Stimulated activated CD4-positive, alpha-beta T cell treated with anti-CD3 and anti-CD28 coated beads, TNF-alpha, amount 100 ng/mL, for 1 hour (primary cell): ENCODE results near the gene RIF1.

Experiments
- DNase-seq, 3 donors: peaks; one replicate each; pipeline ENCODE4 v3.0.0-alpha.2; 2020; ENCODE audit warnings: low read depth in 3 of 3, low spot score in 1 of 3

Gene RIF1

DNA sequence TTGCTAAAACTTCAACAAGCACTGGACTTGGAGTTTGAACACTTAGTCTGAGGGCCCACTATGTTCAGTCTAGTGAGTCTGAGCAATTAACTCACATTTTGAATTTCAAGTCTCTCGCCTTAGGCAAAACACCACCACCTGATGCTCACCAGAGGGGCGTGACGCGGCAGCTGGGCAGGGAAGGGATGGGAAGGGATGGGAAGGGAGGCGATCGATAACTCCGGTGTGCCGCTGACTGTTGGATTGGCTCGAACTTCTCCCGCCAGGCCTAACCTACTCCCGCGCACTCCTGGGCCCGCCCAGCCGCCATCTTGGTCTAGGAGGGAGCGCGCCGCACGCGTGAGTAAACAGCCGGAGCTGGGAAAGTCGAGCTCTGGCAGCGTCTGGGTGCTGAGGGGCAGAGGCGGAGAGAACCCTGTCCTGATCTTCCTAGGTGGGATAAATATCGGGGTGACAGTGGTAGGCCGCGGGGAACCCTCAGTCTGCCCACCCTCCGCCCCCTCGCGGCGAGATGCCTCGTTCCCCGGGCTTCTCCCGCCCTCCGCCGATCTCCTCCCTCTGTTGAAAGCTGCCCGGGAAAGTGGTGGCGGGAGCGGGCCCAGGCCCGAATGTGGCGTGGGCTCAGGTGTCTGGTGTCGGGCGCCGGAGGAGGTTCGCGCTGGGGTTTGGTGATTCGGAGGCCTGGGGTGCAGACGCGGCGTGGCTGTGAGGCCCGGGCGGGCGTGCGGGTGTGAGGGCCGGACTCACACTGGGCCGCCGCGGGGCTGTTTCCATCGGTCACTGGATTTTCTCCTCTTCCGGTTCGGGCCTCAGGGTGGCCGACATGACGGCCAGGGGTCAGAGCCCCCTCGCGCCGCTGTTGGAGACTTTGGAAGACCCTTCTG, at the start of gene RIF1:
Gene RIF1 (plus strand): TSS at position 302 of the 884 bp plus-strand sequence. CDS start 522 bp downstream, at position 824.
- DNase-seq, result peak in 2 of 3 donors; percentile 58 to 67

GRCh38 chr2:151361674-151362370, 47.9 kb upstream of the RIF1 start:
- DNase-seq, result no peak

DNA sequence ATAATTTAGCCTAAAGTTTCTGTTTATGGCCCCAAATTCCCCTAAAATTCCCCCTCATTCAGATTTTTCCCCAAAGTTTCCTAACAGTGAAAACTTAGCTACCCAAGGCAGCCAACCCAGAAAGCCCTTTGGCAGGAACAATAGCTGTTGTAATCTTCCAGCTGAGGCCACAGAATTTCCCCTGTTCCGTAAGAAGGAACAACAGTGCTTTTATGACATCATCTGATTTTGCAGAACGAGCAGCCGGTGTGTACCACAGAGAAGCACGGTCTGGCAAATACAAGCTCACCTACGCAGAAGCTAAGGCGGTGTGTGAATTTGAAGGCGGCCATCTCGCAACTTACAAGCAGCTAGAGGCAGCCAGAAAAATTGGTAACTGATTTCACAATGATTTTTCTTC, 46.0 kb upstream of the RIF1 start:
- no peak for DNase-seq

DNA sequence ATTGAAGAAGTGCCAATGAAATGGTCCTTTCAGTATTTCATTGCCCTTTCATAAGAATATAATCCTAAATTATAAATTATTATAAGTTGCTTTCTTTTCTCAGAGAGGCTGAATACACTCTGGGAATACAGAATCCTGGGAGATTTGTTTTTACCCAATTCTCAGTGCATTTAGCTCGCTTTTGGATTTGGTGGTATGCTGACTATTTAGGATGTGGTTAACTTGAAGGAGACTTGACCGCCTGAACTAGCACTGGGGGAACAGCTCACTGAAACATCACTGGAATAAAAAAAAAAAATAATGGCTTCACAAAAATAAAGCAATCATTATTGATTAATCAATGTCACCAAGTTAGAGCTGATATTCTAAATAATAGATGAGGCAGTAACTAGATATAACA, 42.1 kb upstream of the RIF1 start:
- no peak for DNase-seq

DNA sequence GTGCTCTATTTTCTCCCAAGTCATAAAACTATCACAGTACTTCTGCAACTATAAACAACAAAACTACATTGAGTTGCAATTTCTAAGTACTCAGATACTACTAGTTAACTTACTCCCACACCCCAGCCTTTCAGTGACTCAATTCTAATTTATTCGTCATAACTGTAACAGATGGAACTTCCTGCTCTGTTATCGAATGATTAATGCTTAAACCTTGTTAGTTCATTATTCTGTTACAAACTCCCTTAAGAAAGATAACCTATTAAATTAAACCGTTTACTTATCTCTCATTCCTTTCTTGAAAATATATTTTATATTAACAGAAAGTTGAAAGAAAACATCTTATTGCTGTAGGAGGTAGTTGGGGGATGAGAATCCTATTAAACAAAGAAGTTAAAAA, 35.3 kb upstream of the RIF1 start:
- DNase-seq, result no peak

DNA sequence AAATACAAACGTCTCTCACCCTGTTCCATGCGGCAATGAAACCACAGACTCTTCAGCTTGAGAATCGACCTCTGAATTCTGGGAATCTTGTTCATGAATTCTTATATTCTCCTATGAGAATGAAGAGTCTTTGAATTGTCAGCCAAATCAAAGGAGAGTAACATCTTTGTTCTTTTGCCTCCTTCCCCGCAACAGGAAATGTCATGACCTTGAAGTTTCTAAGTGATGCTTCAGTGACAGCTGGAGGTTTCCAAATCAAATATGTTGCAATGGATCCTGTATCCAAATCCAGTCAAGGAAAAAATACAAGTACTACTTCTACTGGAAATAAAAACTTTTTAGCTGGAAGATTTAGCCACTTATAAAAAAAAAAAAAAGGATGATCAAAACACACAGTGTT, 30.5 kb upstream of the RIF1 start:
- no peak for DNase-seq

- DNase-seq, result no peak
Measured at GRCh38 chr2:151380580-151381235, 29.0 kb upstream of the RIF1 start.

DNA sequence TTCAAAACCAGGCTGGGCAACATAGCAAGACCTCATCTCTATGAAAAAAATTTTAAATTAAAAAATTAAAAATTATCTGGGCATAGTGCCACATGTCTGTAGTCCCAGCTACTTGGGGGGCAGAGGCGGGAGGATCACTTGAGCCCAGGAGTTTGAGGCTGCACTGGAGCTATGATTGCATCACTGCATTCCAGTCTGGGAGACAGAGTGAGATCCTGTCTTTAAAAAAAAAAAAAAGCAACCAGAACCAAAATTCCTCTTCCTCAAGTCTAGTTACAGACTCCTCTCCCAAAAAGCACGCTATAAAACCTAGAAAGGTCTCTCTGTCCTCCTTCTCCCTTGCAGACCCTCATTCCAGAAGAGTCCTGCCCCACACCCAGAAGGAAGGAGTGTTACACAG, 28.4 kb upstream of the RIF1 start:
- no peak for DNase-seq

DNA sequence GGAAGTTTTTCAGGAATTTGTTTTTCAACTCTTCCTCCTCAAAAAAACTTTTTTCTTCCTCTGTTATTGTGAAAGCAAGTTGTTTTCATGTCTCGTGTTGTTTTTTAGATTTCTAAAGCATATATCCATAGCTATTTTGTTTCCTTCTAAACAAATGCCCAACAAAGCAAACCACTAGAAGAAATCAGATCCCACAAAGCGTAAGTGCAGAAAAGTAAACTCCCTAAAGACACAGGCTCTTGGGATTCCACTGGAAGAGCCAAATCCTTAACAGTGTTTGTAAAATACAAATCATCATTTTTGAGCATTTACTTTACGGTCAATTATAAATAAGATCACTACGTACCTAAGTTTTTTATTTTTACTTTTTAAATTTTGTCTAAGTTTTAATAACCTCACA, 21.7 kb upstream of the RIF1 start:
- no peak for DNase-seq

DNA sequence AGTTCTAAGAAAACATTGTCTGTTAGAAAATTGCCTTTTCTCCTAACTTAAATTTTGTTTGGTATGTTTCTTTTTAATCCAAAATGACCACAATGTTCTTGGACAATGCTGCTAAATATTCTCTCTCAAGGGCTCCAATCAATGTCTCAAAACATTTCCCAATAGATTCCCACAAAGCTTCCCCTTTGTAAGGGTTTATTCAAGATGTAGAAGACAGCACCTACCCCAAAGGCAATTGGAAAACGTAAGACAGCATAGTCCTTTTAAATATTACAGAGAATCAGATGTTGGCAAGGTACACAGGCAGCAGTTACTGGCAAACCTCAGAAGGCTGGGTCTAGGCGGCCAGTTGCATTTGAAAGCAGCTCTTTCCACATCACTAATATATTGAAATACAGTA, 18.3 kb upstream of the RIF1 start:
- no peak for DNase-seq

GRCh38 chr2:151394509-151394908, 15.2 kb upstream of the RIF1 start:
- DNase-seq, result no peak

DNA sequence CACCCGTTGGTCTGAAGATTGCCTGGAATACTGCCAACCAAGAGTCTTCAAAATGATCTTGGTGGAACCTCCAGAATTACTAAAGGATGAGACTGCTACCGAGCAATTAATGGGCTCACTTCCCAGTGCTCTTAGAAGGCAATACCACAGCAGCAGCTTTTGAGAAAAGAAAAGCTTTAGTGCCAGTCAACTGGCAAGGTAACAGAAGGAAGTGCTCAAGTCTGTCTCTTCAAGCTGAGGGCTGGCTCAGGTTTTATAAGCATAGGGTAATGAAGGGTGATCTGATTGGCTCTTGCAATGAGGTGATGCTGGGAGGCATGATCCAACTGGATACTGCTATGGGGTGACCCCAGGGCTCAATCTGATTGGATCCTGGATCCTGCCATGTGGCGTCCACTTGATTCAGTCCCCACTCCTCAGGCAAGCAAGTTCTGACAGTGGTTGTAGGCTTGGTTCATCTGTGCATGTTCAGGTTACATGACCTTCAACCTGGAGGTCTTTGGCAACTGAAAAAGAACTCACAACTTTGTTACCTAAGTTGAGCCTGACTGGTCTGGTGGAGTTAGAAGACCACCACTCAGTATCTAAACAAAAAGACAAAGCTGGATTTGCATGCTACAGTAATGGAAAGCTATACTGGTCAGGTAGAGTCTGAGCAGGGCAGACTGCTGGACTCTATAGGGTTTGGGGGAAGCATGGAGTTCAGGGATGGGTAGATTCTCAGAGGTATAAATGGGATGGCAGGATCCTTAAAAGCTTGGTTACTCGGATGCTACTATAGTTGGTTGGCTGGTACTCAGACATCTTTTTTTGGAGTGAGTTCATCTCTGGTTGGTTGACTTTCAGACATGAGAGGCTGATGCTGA, 14.0 kb upstream of the RIF1 start:
- DNase-seq, result no peak

GRCh38 chr2:151399981-151400380, 9.7 kb upstream of the RIF1 start:
- DNase-seq, result no peak

DNA sequence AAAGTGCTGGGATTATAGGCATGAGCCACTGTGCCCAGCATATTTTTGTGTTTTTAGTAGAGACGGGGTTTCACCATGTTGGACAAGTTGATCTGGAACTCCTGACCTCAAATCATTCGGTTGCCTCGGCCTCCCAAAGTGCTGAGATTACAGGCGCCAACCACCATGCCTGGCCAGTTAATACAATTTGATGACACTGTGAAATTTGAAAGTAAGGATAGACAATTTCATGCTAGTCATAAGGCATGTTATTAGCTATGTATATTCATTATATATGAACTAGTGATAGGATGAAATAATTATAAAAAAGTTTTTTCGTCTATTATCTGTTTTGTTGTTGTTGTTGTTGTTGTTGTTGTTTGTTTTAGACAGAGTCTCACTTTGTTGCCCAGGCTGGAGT, 8.6 kb upstream of the RIF1 start:
- no peak for DNase-seq

DNA sequence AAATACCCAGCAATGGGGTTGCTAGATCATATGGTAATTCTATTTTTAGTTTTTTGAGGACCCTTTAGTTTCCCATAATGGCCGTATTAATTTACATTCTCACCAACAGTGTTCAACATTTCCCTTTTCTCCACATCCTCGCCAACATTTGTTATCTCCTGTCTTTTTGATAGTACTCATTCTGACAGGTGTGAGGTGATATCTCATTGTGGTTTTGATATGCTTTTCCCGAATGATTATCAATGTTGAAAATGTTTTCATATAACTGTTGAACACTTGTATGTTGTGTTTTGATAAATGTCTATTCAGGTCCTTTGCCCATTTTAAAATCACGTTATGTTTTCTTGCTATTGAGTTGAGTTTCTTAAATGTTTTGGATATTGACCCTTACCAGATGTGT, 5.8 kb upstream of the RIF1 start:
- DNase-seq, result no peak

- no peak for DNase-seq
Measured at GRCh38 chr2:151405376-151405775, 4.3 kb upstream of the RIF1 start.

DNA sequence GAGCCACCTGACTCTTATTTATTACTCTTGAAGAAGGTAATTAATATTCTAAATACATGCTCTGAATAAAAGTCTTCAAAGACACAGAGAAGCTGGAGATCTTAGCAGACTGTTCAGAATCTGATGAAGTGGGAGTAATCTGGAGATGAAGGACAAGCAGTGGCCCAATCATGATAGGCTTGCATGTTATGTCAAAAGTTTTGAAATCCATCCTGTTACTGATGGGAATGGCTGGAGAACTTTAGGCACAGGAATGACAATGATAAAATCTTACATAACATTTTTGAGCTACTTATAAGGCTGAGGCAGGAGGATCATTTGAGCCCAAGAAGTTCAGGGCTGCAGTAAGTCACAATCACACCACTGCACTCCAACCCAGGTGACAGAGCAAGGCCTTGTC, 2.4 kb upstream of the RIF1 start:
- no peak for DNase-seq

DNA sequence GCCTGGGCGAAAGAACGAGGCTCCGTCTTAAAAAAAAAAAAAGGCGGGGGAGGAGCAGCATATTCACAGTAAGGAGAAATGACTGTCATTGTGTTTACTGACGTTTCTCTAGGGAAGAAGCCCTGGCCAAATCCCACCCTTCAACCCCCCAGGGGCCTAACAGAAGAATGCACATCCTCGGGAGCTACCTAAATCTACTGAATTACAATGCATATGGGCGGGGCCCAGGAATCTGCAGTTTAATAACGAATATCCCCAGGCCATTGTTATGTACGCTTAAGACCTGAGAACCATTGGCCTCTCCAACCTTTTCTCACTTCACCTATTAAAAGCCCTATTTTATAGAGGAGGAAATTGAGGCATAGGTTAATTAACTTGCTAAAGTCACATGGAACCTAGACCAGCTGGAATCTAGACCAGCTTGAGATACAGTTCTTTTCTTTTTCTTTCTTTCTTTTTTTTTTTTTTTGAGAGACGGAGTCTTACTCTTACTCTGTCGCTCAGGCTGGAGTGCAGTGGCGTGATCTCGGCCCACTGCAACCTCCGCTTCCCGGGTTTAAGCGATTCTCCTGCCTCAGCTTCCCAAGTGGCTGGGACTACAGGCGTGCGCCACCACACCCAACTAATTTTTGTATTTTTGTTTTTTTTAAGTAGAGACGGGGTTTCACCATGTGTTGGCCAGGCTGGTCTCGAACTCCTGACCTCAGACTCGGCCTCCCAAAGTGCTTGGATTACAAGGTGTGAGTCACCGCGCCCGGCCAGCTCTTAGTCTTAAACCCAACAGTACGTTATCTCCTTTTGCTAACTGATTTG, 708 bp upstream of the RIF1 start:
- DNase-seq, result no peak

GRCh38 chr2:151410485-151410834, 758 bp downstream of the RIF1 start:
- peak in 1 of 3 donors; percentile 21 for DNase-seq

- no peak for DNase-seq
Measured at GRCh38 chr2:151417650-151418049, 7.9 kb downstream of the RIF1 start.
